GM18502 (cell line): ENCODE measurements around the gene TMEM108.
A peak's percentile ranks its signal among the peaks of the same experiment; 100 is the strongest.

ENCODE experiments used
- ATAC-seq: cut with Tn5 transposase; IDR thresholded peaks from one replicate; pipeline ENCODE4 v1.9.1; 2021; ENCODE audit warnings: mild to moderate bottlenecking; ENCODE audit not compliant: unreplicated experiment, poor library complexity

Gene TMEM108

DNA sequence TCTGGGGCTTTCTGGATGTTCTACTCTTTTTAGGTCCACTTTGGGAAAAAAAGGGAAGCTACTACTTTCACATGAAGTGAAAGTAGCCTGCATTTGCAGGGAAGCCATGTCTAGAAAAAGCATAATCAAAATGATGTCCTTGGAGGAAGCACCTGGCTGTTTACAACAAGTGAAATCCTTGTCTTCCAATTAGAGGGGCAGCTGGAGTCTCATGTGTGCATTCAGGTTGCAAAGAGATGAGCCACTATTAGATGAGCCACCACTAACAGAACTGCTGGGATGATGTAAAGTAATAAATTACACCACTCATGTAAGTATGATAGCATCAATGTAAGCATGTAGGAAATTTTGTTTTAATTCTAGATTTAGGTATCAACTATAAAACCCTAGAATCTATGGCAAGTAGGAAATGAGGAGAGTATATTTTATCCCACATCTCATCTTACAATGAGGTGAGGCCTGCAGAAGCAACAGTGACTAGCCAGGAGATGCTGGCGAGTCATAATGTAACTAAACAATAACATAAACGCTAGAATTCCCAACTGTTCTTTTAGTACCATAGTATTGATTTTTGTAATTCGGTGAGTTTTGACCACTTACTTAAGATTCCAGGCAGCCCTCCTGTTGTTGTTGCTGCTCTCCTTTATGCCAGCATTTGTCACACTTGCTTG is 75.9 kb downstream of the TMEM108 start:
- ATAC-seq, result no peak

DNA sequence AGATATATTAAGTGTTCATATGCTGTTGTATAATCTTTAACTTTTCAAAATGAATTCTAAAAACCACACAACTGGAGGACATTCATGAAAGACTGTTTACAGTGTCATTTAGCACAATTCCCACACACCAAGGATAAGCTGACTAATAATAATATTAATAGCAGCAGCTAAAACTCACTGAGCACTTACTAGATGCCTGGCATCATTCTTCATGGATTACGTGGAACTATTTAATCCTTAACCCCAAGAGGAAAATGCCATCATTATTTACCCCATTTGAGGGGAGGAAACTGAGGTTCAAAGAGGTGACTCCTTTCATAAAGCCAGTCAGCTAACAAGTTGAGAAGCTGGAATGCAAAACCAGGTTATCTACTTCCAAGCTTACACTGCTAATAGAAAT is 77.0 kb downstream of the TMEM108 start:
- no peak for ATAC-seq

DNA sequence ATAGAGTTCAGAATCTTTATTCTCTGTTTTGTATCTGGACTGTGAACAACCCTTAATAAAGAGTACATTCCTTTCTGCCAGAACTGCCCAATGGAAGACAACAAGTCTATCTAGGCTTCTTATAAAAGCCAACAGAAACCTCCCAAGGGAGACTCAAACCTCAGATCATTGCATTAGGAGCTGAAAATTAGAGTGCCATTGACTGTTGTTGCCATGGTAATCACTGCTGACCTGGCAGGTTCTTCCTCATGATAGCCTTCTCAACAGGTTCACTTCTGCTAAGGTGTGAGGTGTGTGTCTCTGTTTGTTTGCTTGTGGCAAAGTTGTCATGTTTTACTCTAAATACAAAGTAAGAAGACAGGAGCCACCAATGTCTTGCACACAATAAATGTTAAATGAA is 79.2 kb downstream of the TMEM108 start:
- ATAC-seq, result no peak

GRCh38 chr3:133119176-133119575 is 81.0 kb downstream of the TMEM108 start:
- ATAC-seq, result no peak

- ATAC-seq, result no peak
Observed at GRCh38 chr3:133121450-133121849, 83.3 kb downstream of the TMEM108 start.

DNA sequence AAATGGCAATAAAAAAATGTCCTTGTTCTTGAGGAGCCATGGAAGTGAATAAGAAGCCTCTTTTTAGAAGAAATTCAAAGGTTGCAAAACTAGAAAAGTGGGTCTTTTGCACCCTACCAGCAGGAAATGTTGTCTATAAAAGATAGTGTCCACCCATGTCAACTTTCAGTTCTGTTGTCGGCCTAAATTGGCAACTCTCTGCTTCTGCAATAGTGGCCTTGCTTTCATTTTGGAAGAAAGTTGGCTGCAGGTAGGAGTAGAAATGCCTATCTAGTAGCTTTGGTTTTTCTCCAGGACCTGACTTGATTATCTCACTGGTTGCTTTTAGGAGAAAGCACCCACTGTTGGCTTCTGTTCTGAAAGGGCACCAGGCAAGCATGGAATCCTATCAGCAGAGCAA is 85.4 kb downstream of the TMEM108 start:
- ATAC-seq, result no peak

- ATAC-seq, result no peak
Observed at GRCh38 chr3:133124511-133124910, 86.3 kb downstream of the TMEM108 start.

- ATAC-seq, result no peak
Observed at GRCh38 chr3:133125171-133125570, 87.0 kb downstream of the TMEM108 start.

GRCh38 chr3:133125802-133126201 is 87.6 kb downstream of the TMEM108 start:
- no peak for ATAC-seq

- ATAC-seq, result no peak
Observed at GRCh38 chr3:133127381-133127780, 89.2 kb downstream of the TMEM108 start.

DNA sequence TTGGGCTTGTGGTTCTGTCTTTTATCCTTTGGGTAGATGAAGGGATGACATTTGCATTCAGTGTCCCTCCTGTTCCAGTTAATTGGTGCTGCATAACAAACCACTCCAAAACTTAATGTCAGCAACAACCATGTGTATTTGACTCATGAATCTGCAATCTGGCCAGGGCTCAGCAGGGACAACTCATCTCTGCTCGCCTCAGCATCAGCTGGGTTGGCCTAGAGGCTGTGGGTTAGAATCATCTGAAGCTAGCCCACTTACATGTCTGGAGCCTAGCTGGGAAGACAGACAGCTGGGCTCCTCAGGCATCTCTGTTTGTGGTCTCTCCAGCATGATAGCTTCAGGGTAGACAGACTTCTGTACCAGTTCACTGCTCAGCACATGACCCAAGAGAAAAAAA is 92.0 kb downstream of the TMEM108 start:
- no peak for ATAC-seq

- no peak for ATAC-seq
Observed at GRCh38 chr3:133135306-133135705, 97.1 kb downstream of the TMEM108 start.

DNA sequence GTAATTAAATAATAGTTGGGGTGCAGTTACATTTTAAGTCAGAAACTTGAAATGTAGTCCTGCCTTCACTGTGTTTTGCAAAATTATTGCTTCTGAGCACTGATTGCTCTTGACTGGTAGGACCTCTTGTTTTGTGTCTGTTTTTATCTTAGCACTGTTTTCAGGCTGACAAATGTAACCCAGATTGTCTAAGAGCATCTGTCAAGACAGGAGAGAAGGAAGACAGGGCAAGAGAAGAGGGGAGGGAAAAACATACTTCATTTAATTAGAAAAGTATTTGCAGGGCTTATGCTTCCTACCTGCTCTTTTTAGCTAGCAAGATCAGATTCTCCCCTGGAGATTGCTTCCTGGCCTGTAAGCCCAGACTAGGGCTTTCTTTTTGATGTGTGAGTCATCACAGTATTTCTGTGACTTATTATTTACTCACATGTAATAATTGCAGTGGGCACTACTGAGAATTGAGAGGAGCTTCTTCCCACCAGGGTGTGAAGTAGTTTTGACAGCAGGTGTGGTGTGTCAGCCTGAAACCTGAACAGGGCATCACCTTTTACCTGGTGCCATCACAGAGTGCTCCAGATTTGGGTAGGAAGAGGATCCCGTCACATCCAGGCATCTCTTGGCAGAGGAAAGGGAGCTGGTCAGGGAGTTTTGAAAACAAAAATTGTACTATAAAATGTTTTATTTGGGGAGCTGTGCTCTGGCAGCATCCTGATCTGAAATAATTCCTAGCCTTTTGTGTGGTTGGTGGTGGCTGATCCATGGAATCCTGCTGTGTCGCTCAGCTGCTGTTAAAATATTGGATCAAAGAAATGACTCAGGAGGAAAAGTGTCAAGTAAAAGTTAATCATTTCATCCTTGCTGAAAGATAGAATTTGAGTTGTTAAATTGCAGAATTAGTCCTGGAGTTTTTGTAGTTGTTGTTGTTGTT is 98.2 kb downstream of the TMEM108 start:
- peak; percentile 68 for ATAC-seq

GRCh38 chr3:133137042-133137996 is 99.1 kb downstream of the TMEM108 start:
- ATAC-seq, result no peak

DNA sequence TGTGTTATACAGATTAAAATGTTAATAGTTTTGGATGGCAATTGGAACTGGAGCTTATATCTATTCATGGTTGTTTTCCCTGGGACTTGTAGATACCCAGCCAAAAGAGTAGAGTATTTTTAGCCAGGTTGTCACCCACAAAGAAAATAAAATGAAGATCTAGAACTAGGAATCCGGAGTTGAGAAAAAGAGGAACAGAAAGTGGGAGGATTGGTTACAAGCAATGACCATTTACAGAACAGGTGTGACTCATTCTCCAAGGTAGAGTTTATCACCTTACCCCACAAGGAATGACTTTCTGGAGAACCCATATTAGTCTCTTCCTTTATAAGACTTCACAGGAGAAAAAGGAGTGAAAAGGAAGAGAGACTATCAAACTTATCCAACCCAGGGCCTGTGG is 99.8 kb downstream of the TMEM108 start:
- ATAC-seq, result peak; percentile 86

DNA sequence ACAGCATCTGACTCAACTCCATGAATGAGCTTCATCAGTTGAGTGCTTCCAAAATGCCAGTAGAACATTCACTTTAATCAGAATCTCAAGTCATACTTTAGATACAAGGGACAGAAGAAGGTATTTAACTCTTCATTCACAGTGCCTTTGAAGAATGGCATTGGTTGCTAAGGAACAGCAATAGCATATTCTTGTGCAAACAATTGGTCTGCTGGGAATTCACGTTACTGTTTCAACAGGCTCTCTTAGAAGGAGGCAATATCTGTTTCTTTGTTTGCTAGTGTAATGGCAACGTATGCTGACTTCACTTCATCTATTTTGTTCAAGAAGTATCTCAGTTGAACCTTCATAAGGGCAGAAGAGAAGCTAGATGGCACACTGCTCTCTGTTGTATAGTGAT is 113.9 kb downstream of the TMEM108 start:
- no peak for ATAC-seq

DNA sequence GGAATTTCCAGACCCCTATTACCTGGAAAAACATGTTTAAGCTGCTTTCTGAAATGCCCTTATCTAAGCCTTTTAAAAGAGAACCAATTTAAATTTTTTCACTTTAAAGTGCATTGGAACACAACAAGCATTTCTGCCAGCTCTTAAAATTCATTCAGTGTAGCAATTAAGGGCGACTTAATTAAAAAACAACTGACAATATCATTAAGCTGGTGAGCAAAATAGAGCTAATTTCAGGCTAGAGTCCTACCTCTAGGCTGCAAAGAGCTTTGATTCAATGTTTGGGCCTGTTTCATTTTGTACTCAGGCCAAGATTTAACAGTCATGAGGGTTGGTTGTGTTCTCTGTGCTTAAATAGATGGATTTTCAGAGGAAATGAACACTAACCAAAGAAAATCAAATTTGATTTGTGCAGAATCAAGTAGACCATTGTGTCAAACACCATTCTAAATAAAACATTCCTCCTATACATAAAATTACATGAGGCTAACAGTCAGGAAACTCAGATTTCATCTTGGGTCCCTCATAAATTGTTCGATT is 114.6 kb downstream of the TMEM108 start:
- no peak for ATAC-seq

DNA sequence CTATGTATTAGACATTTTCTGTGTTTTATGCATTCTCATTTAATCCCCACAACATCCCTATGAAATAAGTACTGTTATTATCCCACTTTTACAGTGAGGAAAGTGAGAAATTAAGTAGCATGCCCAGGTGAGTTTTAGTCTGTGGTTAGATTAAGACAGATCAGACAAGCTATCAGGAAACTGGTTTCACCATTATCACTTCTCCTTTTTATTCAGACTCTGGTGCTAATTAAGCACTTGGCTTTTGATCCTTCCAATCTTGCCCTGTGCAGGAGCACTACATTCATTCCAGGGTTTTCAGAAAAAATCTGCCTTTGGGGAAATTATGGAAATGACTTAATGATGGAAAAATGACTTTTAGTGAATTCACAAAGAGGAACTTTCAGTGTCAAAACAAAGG is 115.2 kb downstream of the TMEM108 start:
- ATAC-seq, result no peak

DNA sequence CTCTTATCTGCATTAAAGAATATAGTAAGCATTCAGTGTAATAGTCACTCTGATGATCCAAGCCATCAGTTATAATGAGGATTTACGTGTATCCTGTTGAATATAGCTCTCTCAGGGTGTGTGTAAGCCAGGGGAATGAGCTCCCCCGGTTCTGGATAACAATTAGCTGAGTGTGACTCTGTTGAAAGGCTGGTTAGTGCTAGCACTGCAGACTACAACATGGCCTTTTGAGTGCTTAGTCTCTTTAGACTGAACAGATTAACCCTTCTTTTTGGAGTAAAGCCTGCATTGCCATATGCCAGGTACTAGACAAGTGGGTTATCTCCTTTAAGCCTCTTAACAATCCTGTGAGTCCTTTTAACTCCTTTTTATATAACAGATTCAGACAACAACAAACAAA is 119.5 kb downstream of the TMEM108 start:
- no peak for ATAC-seq

DNA sequence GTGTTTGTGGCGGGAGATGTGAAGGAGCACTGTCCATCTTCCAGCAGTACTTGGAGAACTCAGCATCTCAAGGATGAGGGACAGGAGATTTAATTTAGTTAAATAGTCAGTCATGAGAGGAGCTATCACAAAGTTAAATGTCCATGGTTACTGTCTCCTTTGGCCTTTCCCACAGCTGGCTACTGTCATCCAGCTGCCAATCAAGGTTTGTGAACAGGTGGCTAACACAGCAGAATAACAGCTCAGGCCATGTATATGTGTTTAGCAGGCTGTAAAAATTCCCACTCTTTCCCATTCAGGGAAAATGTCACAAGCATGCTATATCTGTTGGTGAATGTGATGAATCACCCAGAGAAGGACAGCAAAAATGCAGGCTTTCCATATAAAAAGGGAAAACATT is 120.5 kb downstream of the TMEM108 start:
- no peak for ATAC-seq
